Activated naive CD8-positive, alpha-beta T cell (primary cell): ENCODE results near the gene SMYD4.
"Not testable (repeated sequence)": the region's sequence is repeated elsewhere in the genome, so short reads cannot be mapped to it uniquely, and the experiment has no call there.

ENCODE experiments used
- H3K27ac Mint-ChIP-seq: one replicate; pipeline ENCODE4 v1.8.0; 2021; ENCODE audit warnings: mixed read lengths
- H3K27me3 Mint-ChIP-seq: one replicate; pipeline ENCODE4 v1.8.0; 2021; ENCODE audit warnings: mixed read lengths
- H3K36me3 Mint-ChIP-seq: one replicate; pipeline ENCODE4 v1.8.0; 2021; ENCODE audit warnings: mixed read lengths
- H3K4me1 Mint-ChIP-seq: one replicate; pipeline ENCODE4 v1.8.0; 2021; ENCODE audit warnings: low read depth, mixed read lengths
- H3K4me3 Mint-ChIP-seq: one replicate; pipeline ENCODE4 v1.8.0; 2021; ENCODE audit warnings: mild to moderate bottlenecking, mixed read lengths
- H3K9me3 Mint-ChIP-seq: one replicate; pipeline ENCODE4 v1.8.0; 2021; ENCODE audit warnings: low read depth, mixed read lengths

SMYD4 gene

GRCh38 chr17:1803280-1803679 lies 26.4 kb downstream of the SMYD4 start:
- Mint-ChIP-seq H3K27ac (no peak overlapping the region), H3K36me3 (peaks cover 5% of the 10 kb centered on the region), H3K4me3 (no peak overlapping the region), H3K4me1 (no peaks in the 10 kb centered on the region), H3K9me3 (no peaks in the 10 kb centered on the region), H3K27me3 (no peaks in the 10 kb centered on the region)

GRCh38 chr17:1802429-1802828 lies 27.3 kb downstream of the SMYD4 start:
- Mint-ChIP-seq H3K4me3 (no peak overlapping the region), H3K36me3 (peaks cover 2% of the 10 kb centered on the region), H3K9me3 (no peaks in the 10 kb centered on the region), H3K4me1 (peaks cover under 1% of the 10 kb centered on the region), H3K27me3 (no peaks in the 10 kb centered on the region), H3K27ac (no peak overlapping the region)

- H3K4me1 Mint-ChIP-seq = peaks cover 10% of the 10 kb centered on the region
- H3K4me3 Mint-ChIP-seq = no peak overlapping the region
- peaks cover 2% of the 10 kb centered on the region for H3K36me3 Mint-ChIP-seq
- H3K9me3 Mint-ChIP-seq = no peaks in the 10 kb centered on the region
- H3K27me3 Mint-ChIP-seq = no peaks in the 10 kb centered on the region
- no peak overlapping the region for H3K27ac Mint-ChIP-seq
Observed at GRCh38 chr17:1800712-1801111, 29.0 kb downstream of the SMYD4 start.

- Mint-ChIP-seq H3K4me1 (peaks cover 10% of the 10 kb centered on the region), H3K4me3 (no peak overlapping the region), H3K36me3 (peaks cover 2% of the 10 kb centered on the region), H3K27me3 (no peaks in the 10 kb centered on the region), H3K9me3 (no peaks in the 10 kb centered on the region), H3K27ac (no peak overlapping the region)
Observed at GRCh38 chr17:1800240-1800639, 29.5 kb downstream of the SMYD4 start.

GRCh38 chr17:1797846-1798245 lies 31.9 kb downstream of the SMYD4 start:
- not testable (repeated sequence) for H3K36me3 Mint-ChIP-seq, H3K27me3 Mint-ChIP-seq, H3K27ac Mint-ChIP-seq, H3K4me3 Mint-ChIP-seq, H3K9me3 Mint-ChIP-seq
- peaks cover 15% of the 10 kb centered on the region for H3K4me1 Mint-ChIP-seq

GRCh38 chr17:1797323-1797722 lies 32.4 kb downstream of the SMYD4 start:
- H3K27ac Mint-ChIP-seq = no peak overlapping the region
- H3K36me3 Mint-ChIP-seq = no peaks in the 10 kb centered on the region
- peaks cover 15% of the 10 kb centered on the region for H3K4me1 Mint-ChIP-seq
- no peaks in the 10 kb centered on the region for H3K27me3 Mint-ChIP-seq
- H3K4me3 Mint-ChIP-seq = no peak overlapping the region
- H3K9me3 Mint-ChIP-seq = no peaks in the 10 kb centered on the region

- Mint-ChIP-seq H3K4me3 (no peak overlapping the region), H3K36me3 (no peaks in the 10 kb centered on the region), H3K27me3 (no peaks in the 10 kb centered on the region), H3K9me3 (no peaks in the 10 kb centered on the region), H3K27ac (no peak overlapping the region), H3K4me1 (peaks cover 15% of the 10 kb centered on the region)
Observed at GRCh38 chr17:1796800-1797199, 32.9 kb downstream of the SMYD4 start.

- no peaks in the 10 kb centered on the region for H3K36me3 Mint-ChIP-seq
- H3K4me1 Mint-ChIP-seq = peaks cover 17% of the 10 kb centered on the region
- no peaks in the 10 kb centered on the region for H3K27me3 Mint-ChIP-seq
- no peaks in the 10 kb centered on the region for H3K9me3 Mint-ChIP-seq
- no peak overlapping the region for H3K4me3 Mint-ChIP-seq
- no peak overlapping the region for H3K27ac Mint-ChIP-seq
Observed at GRCh38 chr17:1793447-1793806, 36.3 kb downstream of the SMYD4 start.

GRCh38 chr17:1792495-1793446 lies 36.9 kb downstream of the SMYD4 start:
- Mint-ChIP-seq H3K36me3 (no peaks in the 10 kb centered on the region), H3K27ac (no peak overlapping the region), H3K4me3 (no peak overlapping the region), H3K9me3 (no peaks in the 10 kb centered on the region), H3K27me3 (no peaks in the 10 kb centered on the region), H3K4me1 (peaks cover 17% of the 10 kb centered on the region)

GRCh38 chr17:1789936-1790335 lies 39.8 kb downstream of the SMYD4 start:
- no peaks in the 10 kb centered on the region for H3K27me3 Mint-ChIP-seq
- no peak overlapping the region for H3K4me3 Mint-ChIP-seq
- peaks cover 4% of the 10 kb centered on the region for H3K36me3 Mint-ChIP-seq
- H3K27ac Mint-ChIP-seq = no peak overlapping the region
- no peaks in the 10 kb centered on the region for H3K9me3 Mint-ChIP-seq
- peaks cover 9% of the 10 kb centered on the region for H3K4me1 Mint-ChIP-seq

- no peaks in the 10 kb centered on the region for H3K27me3 Mint-ChIP-seq
- H3K9me3 Mint-ChIP-seq = no peaks in the 10 kb centered on the region
- H3K36me3 Mint-ChIP-seq = peaks cover 4% of the 10 kb centered on the region
- peaks cover 13% of the 10 kb centered on the region for H3K4me1 Mint-ChIP-seq
- no peak overlapping the region for H3K27ac Mint-ChIP-seq
- no peak overlapping the region for H3K4me3 Mint-ChIP-seq
Observed at GRCh38 chr17:1787301-1787902, 42.3 kb downstream of the SMYD4 start.

GRCh38 chr17:1786708-1787107 lies 43.0 kb downstream of the SMYD4 start:
- no peak overlapping the region for H3K27ac Mint-ChIP-seq
- peaks cover 13% of the 10 kb centered on the region for H3K4me1 Mint-ChIP-seq
- H3K4me3 Mint-ChIP-seq = no peak overlapping the region
- no peaks in the 10 kb centered on the region for H3K27me3 Mint-ChIP-seq
- H3K9me3 Mint-ChIP-seq = no peaks in the 10 kb centered on the region
- H3K36me3 Mint-ChIP-seq = peaks cover 4% of the 10 kb centered on the region

GRCh38 chr17:1785930-1786329 lies 43.8 kb downstream of the SMYD4 start:
- Mint-ChIP-seq H3K4me1 (peaks cover 13% of the 10 kb centered on the region), H3K27ac (no peak overlapping the region), H3K9me3 (no peaks in the 10 kb centered on the region), H3K4me3 (no peak overlapping the region), H3K36me3 (peaks cover 4% of the 10 kb centered on the region), H3K27me3 (no peaks in the 10 kb centered on the region)

- H3K9me3 Mint-ChIP-seq = no peaks in the 10 kb centered on the region
- peak overlapping the region; percentile 11 for H3K4me3 Mint-ChIP-seq
Observed at GRCh38 chr17:1783834-1784611, 45.7 kb downstream of the SMYD4 start.

GRCh38 chr17:1783271-1783670 lies 46.4 kb downstream of the SMYD4 start:
- peaks cover 10% of the 10 kb centered on the region for H3K4me1 Mint-ChIP-seq
- H3K4me3 Mint-ChIP-seq = peak overlapping the region; percentile 11
- no peaks in the 10 kb centered on the region for H3K9me3 Mint-ChIP-seq
- H3K27ac Mint-ChIP-seq = no peak overlapping the region
- no peaks in the 10 kb centered on the region for H3K27me3 Mint-ChIP-seq
- peaks cover 4% of the 10 kb centered on the region for H3K36me3 Mint-ChIP-seq

More at GRCh38 chr17:1783834-1784611, 45.7 kb downstream of the SMYD4 start:
- Mint-ChIP-seq H3K36me3 (peaks cover 4% of the 10 kb centered on the region), H3K27ac (no peak overlapping the region), H3K27me3 (no peaks in the 10 kb centered on the region), H3K4me1 (peaks cover 13% of the 10 kb centered on the region)
